ENCODE results near the gene MNT.
"Not testable (repeated sequence)": the region's sequence is repeated elsewhere in the genome, so short reads cannot be mapped to it uniquely, and the experiment has no call there.

Gene MNT
- total RNA-seq = 20.8 to 40.9 (median 37.1) reads per million in 4 experiments

- peak; percentile 89 for DNase-seq
These were observed at the start of gene MNT for GRCh38 chr17:2400877-2401425. TSS of gene MNT (minus strand) at chr17:2401060. CDS start at chr17:2400712, 348 bp downstream.

GRCh38 chr17:2450016-2450650, 49.3 kb upstream of the MNT start:
- no peak for DNase-seq

GRCh38 chr17:2449486-2449885, 48.6 kb upstream of the MNT start:
- DNase-seq = no peak

- DNase-seq = not testable (repeated sequence)
These were observed 46.6 kb upstream of the MNT start for GRCh38 chr17:2447479-2447878.

GRCh38 chr17:2445638-2446037, 44.8 kb upstream of the MNT start:
- no peak for DNase-seq

DNA sequence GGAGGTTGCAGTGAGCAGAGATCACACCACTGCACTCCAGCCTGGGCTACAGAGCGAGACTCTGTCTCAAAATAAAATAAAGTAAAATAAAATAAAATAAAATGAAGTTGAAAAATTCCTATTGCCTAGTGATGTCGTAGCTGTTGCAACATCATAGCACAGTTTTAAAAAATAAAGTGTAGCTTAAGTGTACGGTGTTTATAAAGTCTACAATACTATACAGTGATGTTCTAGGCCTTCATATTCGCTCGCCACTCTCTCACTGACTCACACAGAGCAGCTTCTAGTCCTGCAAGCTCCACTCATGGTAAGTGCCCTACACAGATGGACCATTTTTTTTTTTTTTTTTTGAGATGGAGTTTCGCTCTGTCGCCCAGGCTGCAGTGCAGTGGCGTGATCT, 43.5 kb upstream of the MNT start:
- DNase-seq = no peak

DNA sequence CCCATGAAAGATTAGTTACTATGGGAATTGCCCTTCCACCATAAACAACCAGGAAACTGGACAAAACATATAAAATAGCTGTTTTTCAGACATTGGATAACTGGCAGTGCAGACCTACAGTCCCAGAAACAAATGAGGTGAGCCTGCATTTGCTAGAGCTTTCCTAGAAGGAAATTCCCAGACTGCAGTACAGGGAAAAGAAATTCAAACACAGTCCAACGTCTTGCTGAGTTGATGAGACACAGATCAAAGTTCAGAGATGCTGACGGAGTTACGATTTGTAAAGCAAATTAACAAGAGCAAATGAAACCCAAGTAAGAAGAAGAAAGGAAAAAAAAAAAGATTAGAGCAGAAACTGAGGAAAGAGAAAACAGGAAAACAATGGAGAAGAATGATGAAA, 41.3 kb upstream of the MNT start:
- DNase-seq = no peak

DNA sequence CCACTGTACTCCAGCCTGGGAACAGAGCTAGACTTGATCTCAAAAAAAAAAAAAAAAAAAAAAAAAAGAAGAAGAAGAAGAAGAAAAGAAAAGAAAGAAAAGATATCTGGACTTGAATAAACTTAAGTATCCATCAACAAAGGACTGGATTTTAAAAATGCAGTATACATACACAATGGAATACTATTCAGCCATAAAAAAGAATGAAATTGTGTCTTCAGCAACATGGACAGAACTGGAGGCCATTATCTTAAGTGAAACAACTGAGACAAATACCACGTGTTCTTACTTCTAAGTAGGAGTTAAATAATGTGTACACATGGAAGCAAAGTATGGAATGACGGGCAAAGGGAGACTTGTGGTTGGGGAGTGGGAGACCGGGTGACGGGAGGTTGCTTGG, 40.1 kb upstream of the MNT start:
- DNase-seq = no peak

DNA sequence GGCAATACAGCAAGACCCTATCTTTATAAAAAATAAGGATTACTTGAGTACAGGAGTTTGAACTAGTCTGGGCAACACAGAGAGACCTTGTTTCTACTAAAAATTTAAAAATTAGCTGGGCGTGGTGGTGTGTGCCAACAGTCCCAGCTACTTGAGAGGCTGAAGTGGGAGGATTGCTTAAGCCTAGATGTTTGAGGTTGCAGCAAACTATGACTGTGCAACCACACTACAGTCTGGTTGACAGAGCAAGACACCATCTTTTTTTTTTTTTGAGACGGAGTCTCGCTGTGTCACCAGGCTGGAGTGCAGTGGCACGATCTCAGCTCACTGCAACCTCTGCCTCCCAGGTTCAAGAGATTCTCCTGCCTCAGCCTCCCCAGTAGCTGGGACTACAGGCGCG, 39.1 kb upstream of the MNT start:
- DNase-seq = not testable (repeated sequence)

DNA sequence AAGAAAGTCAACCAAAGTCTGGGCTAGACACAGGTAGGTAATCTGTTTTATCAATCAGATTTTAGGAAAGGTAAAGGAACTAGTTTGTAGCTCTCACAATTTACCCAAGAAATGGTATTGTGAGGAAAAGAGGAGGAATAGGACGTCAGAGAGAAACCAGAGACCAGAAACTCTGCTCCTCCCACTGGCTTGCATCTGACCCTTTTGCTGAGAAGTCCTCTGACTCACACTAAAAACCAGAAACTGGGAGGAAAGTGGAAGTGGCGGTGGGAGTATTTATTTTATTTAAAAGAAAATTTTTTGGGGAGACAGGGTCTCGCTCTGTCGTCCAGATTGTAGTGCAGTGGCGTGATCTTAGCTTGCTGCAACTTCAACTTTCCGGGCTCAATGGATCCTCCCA, 38.0 kb upstream of the MNT start:
- no peak for DNase-seq

DNA sequence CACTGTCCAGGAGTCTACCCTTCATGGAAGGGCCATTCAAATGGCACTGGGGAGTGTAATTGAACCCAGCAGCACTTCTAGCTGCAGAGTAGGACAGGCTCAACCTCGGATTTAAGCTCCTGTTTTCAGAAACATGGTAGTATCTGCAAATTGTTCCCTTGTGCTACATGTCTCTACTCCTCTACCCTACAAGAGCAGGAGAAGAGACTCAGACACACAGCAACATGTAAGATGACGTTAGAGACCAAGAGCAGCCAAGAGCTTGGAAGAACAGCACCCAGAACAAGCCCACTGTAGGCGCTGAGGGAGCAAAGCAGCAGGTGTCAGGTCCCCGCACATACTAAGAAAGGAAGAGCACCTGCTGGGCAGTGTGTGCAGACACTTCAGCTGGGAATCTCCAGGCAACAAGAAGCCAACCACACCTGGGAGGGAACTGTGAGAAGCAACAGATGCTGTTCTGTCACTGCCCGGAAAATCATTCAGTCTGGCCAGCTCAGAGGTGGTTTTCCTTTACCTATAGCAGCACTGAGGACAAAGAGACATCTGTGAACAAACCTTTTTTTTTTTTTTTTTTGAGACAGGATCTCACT, 35.6 kb upstream of the MNT start:
- no peak for DNase-seq

DNA sequence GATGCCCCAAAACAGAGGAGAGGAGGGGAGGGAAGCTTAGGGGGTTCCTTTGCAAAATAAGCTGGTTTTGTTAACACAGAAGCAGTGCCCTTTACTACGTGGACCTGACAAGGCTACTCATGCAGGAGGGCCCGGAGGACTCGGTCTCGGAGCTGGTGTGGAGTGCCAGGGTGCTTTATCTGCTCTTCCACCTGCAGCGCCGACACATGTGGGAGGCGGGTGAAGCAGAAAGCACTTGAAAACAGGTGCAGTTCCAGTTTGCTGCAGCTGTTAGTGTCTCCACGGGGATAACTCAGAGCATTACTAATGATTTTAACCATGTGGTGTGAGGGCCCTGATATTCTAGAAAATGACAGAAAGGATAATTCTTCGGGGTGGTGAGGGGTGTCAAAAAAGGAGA, 35.0 kb upstream of the MNT start:
- DNase-seq = no peak

- DNase-seq = no peak
These were observed 34.4 kb upstream of the MNT start for GRCh38 chr17:2435181-2435741.

DNA sequence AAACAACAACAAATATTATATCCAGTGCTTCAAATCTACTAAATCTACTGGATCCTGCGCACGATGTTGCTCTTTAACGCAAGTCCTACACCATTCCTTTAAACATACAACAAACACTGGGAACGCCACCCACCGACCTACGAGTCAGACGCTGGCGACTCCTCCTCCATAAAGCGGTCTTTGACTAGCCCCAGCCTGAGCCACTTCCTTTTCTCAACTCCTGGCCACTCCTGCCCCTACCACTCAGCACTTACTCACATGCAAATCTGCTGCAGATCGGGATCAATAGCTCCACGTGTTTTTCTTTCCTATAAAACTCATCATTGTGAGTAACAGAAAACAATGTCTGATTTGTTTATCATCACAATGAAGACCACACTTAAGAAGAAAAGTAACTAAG, 32.8 kb upstream of the MNT start:
- no peak for DNase-seq

- no peak for DNase-seq
These were observed 27.1 kb upstream of the MNT start for GRCh38 chr17:2427910-2428309.

GRCh38 chr17:2427215-2427614, 26.4 kb upstream of the MNT start:
- no peak for DNase-seq

DNA sequence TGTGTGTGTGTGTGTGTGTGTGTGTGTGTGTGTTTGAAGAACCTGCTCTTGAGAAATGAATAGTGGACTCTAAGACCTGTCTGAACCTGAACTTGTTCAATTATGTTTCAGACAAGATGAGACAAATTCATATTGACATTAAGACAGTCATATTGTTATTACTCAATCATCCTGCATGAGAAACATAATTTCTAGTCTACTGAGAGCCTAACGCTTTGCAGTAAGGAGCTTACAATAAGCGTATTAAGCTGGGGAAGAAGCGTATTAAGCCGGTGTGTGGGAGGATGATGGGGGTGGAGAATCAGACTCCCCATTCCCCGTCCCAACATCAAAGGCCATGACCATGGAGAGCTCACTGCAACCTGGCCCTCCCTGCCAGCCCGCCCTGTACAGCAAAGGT, 22.4 kb upstream of the MNT start:
- DNase-seq = no peak

- DNase-seq = no peak
These were observed 20.7 kb upstream of the MNT start for GRCh38 chr17:2421315-2422147.

GRCh38 chr17:2420176-2420575, 19.3 kb upstream of the MNT start:
- no peak for DNase-seq

DNA sequence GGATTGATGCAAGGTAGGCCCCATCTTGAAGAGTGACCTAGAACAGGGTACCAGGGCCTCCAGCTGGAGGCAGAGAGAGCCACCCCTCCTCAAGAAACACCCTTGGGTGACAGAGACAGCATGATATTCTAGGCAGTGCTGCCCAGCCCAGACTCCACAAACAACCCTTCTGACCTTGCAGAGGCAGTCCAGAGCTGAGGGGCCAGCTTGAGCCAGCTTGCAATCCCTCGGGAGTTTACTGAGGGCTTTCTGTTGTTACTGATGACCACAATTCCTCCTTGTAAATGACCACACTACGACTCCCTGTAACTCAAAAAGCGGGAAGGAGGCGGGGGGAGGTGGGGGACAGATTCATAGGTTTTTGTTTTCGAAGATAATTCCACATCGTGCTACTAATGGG, 18.6 kb upstream of the MNT start:
- DNase-seq = no peak

GRCh38 chr17:2418572-2418971, 17.7 kb upstream of the MNT start:
- DNase-seq = no peak

DNA sequence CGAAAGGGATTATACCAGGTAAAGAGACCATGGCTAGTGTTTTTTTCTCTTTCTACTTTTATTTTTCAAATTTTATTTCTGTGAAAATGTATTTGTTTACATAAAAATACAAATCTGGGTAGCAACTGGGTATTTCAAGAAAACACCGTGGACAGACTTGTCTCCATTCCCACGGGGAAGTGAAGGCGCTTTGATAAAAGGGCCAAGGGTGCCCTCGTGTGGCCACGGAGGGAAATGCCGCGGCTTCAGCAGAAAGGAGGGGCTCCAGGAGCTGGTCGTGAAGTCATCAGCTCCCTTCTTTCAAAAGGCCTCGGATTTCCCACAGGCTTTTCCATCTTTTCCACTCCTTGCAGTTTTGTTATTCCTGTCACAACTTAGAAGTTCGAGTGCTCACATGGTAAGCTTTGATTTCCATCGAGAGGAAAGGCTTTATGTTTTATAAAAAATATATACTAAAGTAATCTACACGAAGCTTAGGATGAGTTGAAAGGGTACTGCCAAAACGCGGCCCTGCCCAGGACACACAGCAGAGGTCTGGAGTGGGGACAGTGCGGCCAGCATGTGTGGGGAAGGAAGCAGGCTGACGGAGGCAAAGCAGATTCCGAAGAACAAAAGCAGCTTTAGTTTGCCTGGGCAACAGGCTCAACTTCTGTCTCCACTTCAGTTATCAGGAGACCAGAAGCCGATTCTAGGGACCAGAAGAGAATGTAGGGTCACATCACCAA, 15.3 kb upstream of the MNT start:
- peak; percentile 86 for DNase-seq

- DNase-seq = no peak
These were observed 14.2 kb upstream of the MNT start for GRCh38 chr17:2415081-2415480.
